Loucy (cell line): ENCODE measurements around the gene IQCF5.

Experiments used
- H2AFZ ChIP-seq: fragments of 200-600 bp; sonication (generic); 2 replicates; pipeline ENCODE4 v1.6.0; 2016; ENCODE audit warnings: antibody characterized with exemption, mild to moderate bottlenecking, low read length, moderate library complexity
- H3F3A ChIP-seq: fragments of 200-600 bp; 2 replicates; pipeline ENCODE4 v1.6.0; 2016; ENCODE audit warnings: antibody characterized with exemption, low read depth, mild to moderate bottlenecking
- H3K27me3 ChIP-seq: fragments of 200-600 bp; sonication (generic); 2 replicates; pipeline ENCODE4 v1.6.1; 2014; ENCODE audit warnings: low read length, mild to moderate bottlenecking; ENCODE audit not compliant: insufficient read depth, poor library complexity, severe bottlenecking
- H3K36me3 ChIP-seq: fragments of 200-600 bp; sonication (generic); 2 replicates; pipeline ENCODE4 v1.6.1; 2016; ENCODE audit warnings: low read length; ENCODE audit not compliant: insufficient read depth
- H3K4me1 ChIP-seq: fragments of 200-600 bp; sonication (generic); 2 replicates; pipeline ENCODE4 v1.5.1; 2014; ENCODE audit warnings: low read length, mild to moderate bottlenecking; ENCODE audit not compliant: insufficient read depth, poor library complexity, severe bottlenecking
- H3K4me2 ChIP-seq: fragments of 200-600 bp; sonication (generic); 2 replicates; pipeline ENCODE4 v1.6.0; 2014; ENCODE audit warnings: antibody characterized with exemption, low read length, low read depth, mild to moderate bottlenecking; ENCODE audit not compliant: poor library complexity, severe bottlenecking
- H3K4me3 ChIP-seq: fragments of 200-600 bp; sonication (generic); 2 replicates; pipeline ENCODE4 v1.5.1; 2014; ENCODE audit warnings: low read length, mild to moderate bottlenecking, mixed read lengths; ENCODE audit not compliant: poor library complexity, severe bottlenecking
- H3K79me2 ChIP-seq: fragments of 200-600 bp; sonication (generic); 2 replicates; pipeline ENCODE4 v1.6.1; 2014; ENCODE audit warnings: low read length; ENCODE audit not compliant: insufficient read depth
- H3K9ac ChIP-seq: fragments of 200-600 bp; sonication (generic); 2 replicates; pipeline ENCODE4 v1.6.0; 2014; ENCODE audit warnings: mild to moderate bottlenecking, low read depth, low read length, moderate library complexity; ENCODE audit not compliant: poor library complexity, severe bottlenecking
- H3K9me2 ChIP-seq: fragments of 200-600 bp; sonication (generic); replicated peaks from 2 replicates; pipeline ENCODE4 v1.6.1; 2016; ENCODE audit warnings: low read depth, low read length, mixed read lengths
- H3K9me3 ChIP-seq: fragments of 200-600 bp; sonication (generic); 2 replicates; pipeline ENCODE4 v1.6.1; 2014; ENCODE audit warnings: mild to moderate bottlenecking, antibody characterized with exemption, low read length, low read depth; ENCODE audit not compliant: insufficient read depth
- H4K20me1 ChIP-seq: fragments of 200-600 bp; sonication (generic); 2 replicates; pipeline ENCODE4 v1.6.0; 2014; ENCODE audit warnings: antibody characterized with exemption, low read length, mild to moderate bottlenecking; ENCODE audit not compliant: insufficient read depth, poor library complexity, severe bottlenecking
- EZH2phosphoT487 ChIP-seq: fragments of 200-600 bp; IDR thresholded peaks from 2 replicates; pipeline ENCODE4 v1.6.1; 2018; ENCODE audit warnings: antibody characterized with exemption, mild to moderate bottlenecking, moderate library complexity, borderline replicate concordance
- TF ChIP-seq, protein P1 (sequence below): fragments of 200-600 bp; sonication (generic); conservative IDR thresholded peaks from 2 replicates; pipeline ENCODE4 v1.5.1; 2014; ENCODE audit warnings: mild to moderate bottlenecking, antibody characterized with exemption, low read length

The IQCF5 gene

DNA sequence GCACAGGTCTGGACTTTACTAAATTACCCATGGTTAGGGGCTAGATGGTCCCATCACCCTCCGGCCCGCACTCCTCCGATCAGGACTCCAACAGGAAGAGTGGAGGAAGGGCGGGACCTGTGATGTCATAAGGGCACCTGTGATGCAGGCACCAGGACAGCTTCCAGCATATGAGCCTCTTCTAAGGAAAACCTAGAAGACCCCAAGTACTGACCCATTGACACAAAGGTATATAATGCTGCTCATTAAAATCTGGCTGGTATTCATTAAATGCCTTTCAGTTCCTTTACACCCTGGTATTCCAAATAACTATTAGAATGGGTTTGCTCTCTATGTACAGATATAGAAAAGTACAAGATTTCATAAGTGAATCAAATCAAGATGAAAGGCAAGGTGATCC is at the start of gene IQCF5:
IQCF5 (minus strand) TSS at position 101 of the 400 bp plus-strand sequence; CDS start at position 31, 70 bp downstream.
- H3K9me2 ChIP-seq = no peaks in the 10 kb centered on the region
- H3K4me3 ChIP-seq = no peak within 1 kb of the TSS
- TF ChIP-seq, protein P1, sequence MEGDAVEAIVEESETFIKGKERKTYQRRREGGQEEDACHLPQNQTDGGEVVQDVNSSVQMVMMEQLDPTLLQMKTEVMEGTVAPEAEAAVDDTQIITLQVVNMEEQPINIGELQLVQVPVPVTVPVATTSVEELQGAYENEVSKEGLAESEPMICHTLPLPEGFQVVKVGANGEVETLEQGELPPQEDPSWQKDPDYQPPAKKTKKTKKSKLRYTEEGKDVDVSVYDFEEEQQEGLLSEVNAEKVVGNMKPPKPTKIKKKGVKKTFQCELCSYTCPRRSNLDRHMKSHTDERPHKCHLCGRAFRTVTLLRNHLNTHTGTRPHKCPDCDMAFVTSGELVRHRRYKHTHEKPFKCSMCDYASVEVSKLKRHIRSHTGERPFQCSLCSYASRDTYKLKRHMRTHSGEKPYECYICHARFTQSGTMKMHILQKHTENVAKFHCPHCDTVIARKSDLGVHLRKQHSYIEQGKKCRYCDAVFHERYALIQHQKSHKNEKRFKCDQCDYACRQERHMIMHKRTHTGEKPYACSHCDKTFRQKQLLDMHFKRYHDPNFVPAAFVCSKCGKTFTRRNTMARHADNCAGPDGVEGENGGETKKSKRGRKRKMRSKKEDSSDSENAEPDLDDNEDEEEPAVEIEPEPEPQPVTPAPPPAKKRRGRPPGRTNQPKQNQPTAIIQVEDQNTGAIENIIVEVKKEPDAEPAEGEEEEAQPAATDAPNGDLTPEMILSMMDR = no peak
- no peak for TF ChIP-seq EZH2phosphoT487
- H3K9me3 ChIP-seq = no peaks in the 10 kb centered on the region
- no peak within 1 kb of the TSS for H3K4me2 ChIP-seq
- no peaks in the 10 kb centered on the region for H3K27me3 ChIP-seq
- H3K79me2 ChIP-seq = no peaks in the 10 kb centered on the region
- no peaks in the 10 kb centered on the region for H3F3A ChIP-seq
- H3K9ac ChIP-seq = no peak within 1 kb of the TSS
- H3K36me3 ChIP-seq = no peaks in the 10 kb centered on the region
- no peaks in the 10 kb centered on the region for H3K4me1 ChIP-seq
- H2AFZ ChIP-seq = no peak within 1 kb of the TSS
- H4K20me1 ChIP-seq = no peaks in the 10 kb centered on the region

DNA sequence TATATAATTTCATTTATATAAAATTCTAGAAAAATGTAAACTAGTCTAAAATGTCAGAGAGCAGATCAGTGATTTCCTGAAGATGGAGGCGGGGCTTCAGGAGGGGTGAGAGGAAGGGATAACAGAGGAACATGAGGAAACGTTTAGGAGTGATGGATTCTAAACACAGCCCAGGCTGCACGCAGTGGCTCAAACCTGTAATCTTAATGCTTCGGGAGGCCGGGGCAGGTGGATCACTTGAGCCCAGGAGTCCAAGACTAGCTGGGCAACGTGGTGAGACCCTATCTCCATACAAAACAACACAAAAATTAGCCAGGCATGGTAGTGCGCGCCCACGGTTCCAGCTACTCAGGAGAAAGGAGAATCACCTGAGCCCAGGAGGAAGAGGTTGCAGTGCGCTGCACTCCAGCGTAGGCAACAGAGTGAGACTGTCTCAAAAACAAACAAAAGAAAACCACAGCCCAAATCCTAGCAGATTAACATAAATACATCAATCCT is 45.7 kb upstream of the IQCF5 start:
- Histone ChIP-seq H3K79me2 (no peaks in the 10 kb centered on the region), H3K4me1 (no peaks in the 10 kb centered on the region), H3K4me3 (no peak overlapping the region), H2AFZ (no peak overlapping the region), H4K20me1 (no peaks in the 10 kb centered on the region), H3K36me3 (no peaks in the 10 kb centered on the region), H3F3A (no peaks in the 10 kb centered on the region), H3K4me2 (no peak overlapping the region), H3K9me3 (no peaks in the 10 kb centered on the region), H3K27me3 (no peaks in the 10 kb centered on the region), H3K9ac (no peak overlapping the region), H3K9me2 (no peaks in the 10 kb centered on the region)
- TF ChIP-seq, protein P1 = no peak
- TF ChIP-seq EZH2phosphoT487 = no peak

DNA sequence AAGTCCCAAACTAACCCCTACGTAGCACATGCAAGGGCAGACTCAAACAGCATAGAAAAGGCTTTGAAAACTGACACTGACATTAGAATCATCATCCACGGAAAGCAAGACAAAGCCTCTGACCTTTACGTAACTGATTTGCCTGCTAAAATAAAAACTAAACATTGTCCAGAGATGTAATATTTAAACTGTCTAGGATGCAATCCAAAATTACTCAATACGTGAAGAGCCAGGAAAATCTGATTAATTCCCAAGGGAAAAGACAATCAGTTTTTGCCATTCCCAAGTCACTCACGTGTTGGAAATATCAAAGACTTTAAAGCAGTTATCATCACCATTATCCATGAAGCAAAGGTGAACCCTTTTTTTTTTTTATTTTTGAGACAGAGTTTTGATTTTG is 41.0 kb upstream of the IQCF5 start:
- H3K4me2 ChIP-seq = no peak overlapping the region
- H3K4me3 ChIP-seq = no peak overlapping the region
- no peaks in the 10 kb centered on the region for H3K4me1 ChIP-seq
- TF ChIP-seq, protein P1 = no peak
- no peak for TF ChIP-seq EZH2phosphoT487
- no peaks in the 10 kb centered on the region for H3K9me3 ChIP-seq
- no peaks in the 10 kb centered on the region for H4K20me1 ChIP-seq
- no peaks in the 10 kb centered on the region for H3K79me2 ChIP-seq
- H3K27me3 ChIP-seq = no peaks in the 10 kb centered on the region
- no peaks in the 10 kb centered on the region for H3K36me3 ChIP-seq
- no peak overlapping the region for H3K9ac ChIP-seq
- no peak overlapping the region for H2AFZ ChIP-seq
- H3K9me2 ChIP-seq = no peaks in the 10 kb centered on the region
- no peaks in the 10 kb centered on the region for H3F3A ChIP-seq
